NCI-H69 (cell line): ENCODE measurements around the gene JKAMP.

ENCODE experiments used
- DNase-seq: peaks from one replicate; lab custom pipeline; 2025; lab: John Stamatoyannopoulos, UW

Gene JKAMP

GRCh38 chr14:59481871-59482540, 2.3 kb upstream of the JKAMP start:
- DNase-seq = no peak

GRCh38 chr14:59482541-59483331, 1.6 kb upstream of the JKAMP start:
- DNase-seq = peak; percentile 61

GRCh38 chr14:59483363-59483762, 954 bp upstream of the JKAMP start:
- DNase-seq = peak; percentile 65

- DNase-seq = no peak
Observed at GRCh38 chr14:59484639-59485175, 390 bp downstream of the JKAMP start.

- DNase-seq = no peak
Observed at GRCh38 chr14:59490756-59491155, 6.4 kb downstream of the JKAMP start.

- DNase-seq = no peak
Observed at GRCh38 chr14:59492384-59492783, 8.1 kb downstream of the JKAMP start.

- no peak for DNase-seq
Observed at GRCh38 chr14:59500732-59501131, 16.4 kb downstream of the JKAMP start.

- DNase-seq = no peak
Observed at GRCh38 chr14:59503256-59503655, 18.9 kb downstream of the JKAMP start.

GRCh38 chr14:59507063-59507751, 22.9 kb downstream of the JKAMP start:
- DNase-seq = peak; percentile 85

- no peak for DNase-seq
Observed at GRCh38 chr14:59507752-59508103, 23.4 kb downstream of the JKAMP start.

- DNase-seq = no peak
Observed at GRCh38 chr14:59509101-59509500, 24.8 kb downstream of the JKAMP start.

GRCh38 chr14:59510001-59510400, 25.7 kb downstream of the JKAMP start:
- DNase-seq = no peak

- no peak for DNase-seq
Observed at GRCh38 chr14:59510966-59511365, 26.6 kb downstream of the JKAMP start.

GRCh38 chr14:59511916-59512575, 27.7 kb downstream of the JKAMP start:
- peak; percentile 73 for DNase-seq

GRCh38 chr14:59520224-59520623, 35.9 kb downstream of the JKAMP start:
- no peak for DNase-seq

- peak; percentile 91 for DNase-seq
Observed at GRCh38 chr14:59529189-59529588, 44.9 kb downstream of the JKAMP start.

GRCh38 chr14:59530349-59530748, 46.0 kb downstream of the JKAMP start:
- no peak for DNase-seq

GRCh38 chr14:59532419-59532818, 48.1 kb downstream of the JKAMP start:
- DNase-seq = peak; percentile 41

- peak; percentile 61 for DNase-seq
Observed at GRCh38 chr14:59534361-59534987, 50.2 kb downstream of the JKAMP start.

- DNase-seq = no peak
Observed at GRCh38 chr14:59537476-59537875, 53.2 kb downstream of the JKAMP start.

GRCh38 chr14:59538936-59539335, 54.6 kb downstream of the JKAMP start:
- DNase-seq = no peak

GRCh38 chr14:59540852-59541251, 56.5 kb downstream of the JKAMP start:
- no peak for DNase-seq
